ENCODE data around the gene FAM81B. TPM values are rescaled to one million over a fixed set of nuclear protein-coding genes. Genes with fewer than 3 reads are reported as not detected.

The FAM81B gene
- total RNA-seq, 1 donor, result not detected

- Histone ChIP-seq H3K4me1 (ENCODE audit: insufficient read depth, low read length) (peaks cover 14% of the 10 kb centered on the region), H3K9me3 (ENCODE audit: low read depth, low read length) (no peaks in the 10 kb centered on the region), H3K4me3 (ENCODE audit: insufficient read depth, low read length) (no peak overlapping the region), H2AFZ (ENCODE audit: low read length) (no peak overlapping the region), H3K27ac (ENCODE audit: low read depth, low read length) (no peak overlapping the region), H4K20me1 (ENCODE audit: insufficient read depth, low read length) (no peaks in the 10 kb centered on the region), H3K79me2 (ENCODE audit: insufficient read depth, low read length) (no peaks in the 10 kb centered on the region), H3K27me3 (ENCODE audit: insufficient read depth, low read length) (no peaks in the 10 kb centered on the region), H3K4me2 (ENCODE audit: insufficient read depth, low read length) (no peak overlapping the region), H3K36me3 (ENCODE audit: insufficient read depth, low read length) (no peaks in the 10 kb centered on the region)
- TF ChIP-seq CTCF (IDR thresholded peaks at IDR 0.05; ENCODE audit: extremely low read depth, low read depth, low read length), result no peak
- no peak for DNase-seq (ENCODE audit: insufficient read length, low spot score, missing footprints)
Measured at GRCh38 chr5:95410279-95410678, 19.1 kb downstream of the FAM81B start.

GRCh38 chr5:95411474-95411873, 20.3 kb downstream of the FAM81B start:
- H3K4me3 ChIP-seq (ENCODE audit: insufficient read depth, low read length), result no peak overlapping the region
- H3K27ac ChIP-seq (ENCODE audit: low read depth, low read length), result no peak overlapping the region
- H3K79me2 ChIP-seq (ENCODE audit: insufficient read depth, low read length), result no peaks in the 10 kb centered on the region
- H3K9me3 ChIP-seq (ENCODE audit: low read depth, low read length), result no peaks in the 10 kb centered on the region
- peaks cover 7% of the 10 kb centered on the region for H3K4me1 ChIP-seq (ENCODE audit: insufficient read depth, low read length)
- H3K4me2 ChIP-seq (ENCODE audit: insufficient read depth, low read length), result no peak overlapping the region
- H3K27me3 ChIP-seq (ENCODE audit: insufficient read depth, low read length), result no peaks in the 10 kb centered on the region
- no peak for DNase-seq (ENCODE audit: insufficient read length, low spot score, missing footprints)
- TF ChIP-seq CTCF (IDR thresholded peaks at IDR 0.05; ENCODE audit: extremely low read depth, low read depth, low read length), result no peak
- no peaks in the 10 kb centered on the region for H3K36me3 ChIP-seq (ENCODE audit: insufficient read depth, low read length)
- no peak overlapping the region for H2AFZ ChIP-seq (ENCODE audit: low read length)
- no peaks in the 10 kb centered on the region for H4K20me1 ChIP-seq (ENCODE audit: insufficient read depth, low read length)

DNA sequence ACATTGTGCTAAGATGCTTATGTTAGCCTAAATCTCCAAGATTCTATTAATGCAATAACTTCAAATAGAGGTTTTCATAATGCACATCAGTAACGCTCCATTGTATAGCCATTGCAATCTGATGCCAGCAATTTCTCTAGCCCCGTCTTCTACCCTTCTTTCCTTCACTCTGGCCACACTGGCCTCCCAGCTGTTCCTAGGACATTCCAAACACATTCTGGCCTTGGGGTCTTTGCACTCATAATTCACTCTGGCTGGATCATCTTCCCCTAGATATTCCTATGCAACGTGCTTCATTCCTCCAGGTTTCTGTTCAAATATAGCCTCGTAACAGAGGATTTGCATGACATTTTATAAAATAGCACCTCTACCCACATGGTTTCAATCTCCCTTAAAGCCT, 23.3 kb downstream of the FAM81B start:
- H4K20me1 ChIP-seq (ENCODE audit: insufficient read depth, low read length), result no peaks in the 10 kb centered on the region
- no peaks in the 10 kb centered on the region for H3K36me3 ChIP-seq (ENCODE audit: insufficient read depth, low read length)
- H2AFZ ChIP-seq (ENCODE audit: low read length), result no peak overlapping the region
- H3K4me1 ChIP-seq (ENCODE audit: insufficient read depth, low read length), result no peaks in the 10 kb centered on the region
- TF ChIP-seq CTCF (IDR thresholded peaks at IDR 0.05; ENCODE audit: extremely low read depth, low read depth, low read length), result no peak
- no peak overlapping the region for H3K4me2 ChIP-seq (ENCODE audit: insufficient read depth, low read length)
- H3K9me3 ChIP-seq (ENCODE audit: low read depth, low read length), result no peaks in the 10 kb centered on the region
- no peak for DNase-seq (ENCODE audit: insufficient read length, low spot score, missing footprints)
- H3K27me3 ChIP-seq (ENCODE audit: insufficient read depth, low read length), result no peaks in the 10 kb centered on the region
- no peaks in the 10 kb centered on the region for H3K79me2 ChIP-seq (ENCODE audit: insufficient read depth, low read length)
- H3K4me3 ChIP-seq (ENCODE audit: insufficient read depth, low read length), result no peak overlapping the region
- H3K27ac ChIP-seq (ENCODE audit: low read depth, low read length), result no peak overlapping the region

DNA sequence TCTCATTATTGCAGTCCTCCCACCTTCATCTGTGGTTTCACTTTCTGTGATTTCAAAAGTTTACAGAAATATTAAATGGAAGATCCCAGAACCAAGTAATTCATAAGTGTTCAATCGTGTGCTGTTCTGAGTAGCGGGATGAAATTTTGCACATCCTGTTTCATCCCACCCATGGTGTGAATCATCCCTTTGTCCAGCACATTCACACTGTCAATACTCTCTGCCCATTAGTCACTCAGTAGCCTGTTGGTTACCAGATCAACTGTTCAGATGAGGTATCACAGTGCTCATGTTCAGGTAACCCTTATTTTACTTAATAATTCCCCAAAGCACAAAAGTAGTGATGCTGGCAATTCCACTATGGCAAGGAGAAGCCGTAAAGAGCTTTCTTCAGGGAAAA, 26.8 kb downstream of the FAM81B start:
- Histone ChIP-seq H3K4me3 (ENCODE audit: insufficient read depth, low read length) (no peak overlapping the region), H3K27ac (ENCODE audit: low read depth, low read length) (no peak overlapping the region), H3K36me3 (ENCODE audit: insufficient read depth, low read length) (no peaks in the 10 kb centered on the region), H3K9me3 (ENCODE audit: low read depth, low read length) (no peaks in the 10 kb centered on the region), H3K4me1 (ENCODE audit: insufficient read depth, low read length) (peaks cover 4% of the 10 kb centered on the region), H3K27me3 (ENCODE audit: insufficient read depth, low read length) (no peaks in the 10 kb centered on the region), H2AFZ (ENCODE audit: low read length) (peak overlapping the region; percentile 26), H3K4me2 (ENCODE audit: insufficient read depth, low read length) (peak overlapping the region; percentile 56), H4K20me1 (ENCODE audit: insufficient read depth, low read length) (no peaks in the 10 kb centered on the region), H3K79me2 (ENCODE audit: insufficient read depth, low read length) (no peaks in the 10 kb centered on the region)
- no peak for DNase-seq (ENCODE audit: insufficient read length, low spot score, missing footprints)
- TF ChIP-seq CTCF (IDR thresholded peaks at IDR 0.05; ENCODE audit: extremely low read depth, low read depth, low read length), result no peak
